ENCODE results near the gene DNAI2.

The DNAI2 gene

GRCh38 chr17:74274060-74274708 is at the start of gene DNAI2:
TSS of gene DNAI2 (plus strand) at chr17:74274234. CDS start at chr17:74281818, 7,584 bp downstream.
- Mint-ChIP-seq H3K27ac (peak within 1 kb of the TSS; percentile 26), H3K4me3 (peak within 1 kb of the TSS; percentile 52)

GRCh38 chr17:74224959-74225725 is 48.9 kb upstream of the DNAI2 start:
- H3K27me3 Mint-ChIP-seq = no peaks in the 10 kb centered on the region
- H3K36me3 Mint-ChIP-seq = peaks cover 44% of the 10 kb centered on the region
- no peak for ATAC-seq
- no peaks in the 10 kb centered on the region for H3K9me3 Mint-ChIP-seq
- no peaks in the 10 kb centered on the region for H3K4me1 Mint-ChIP-seq
- H3K4me3 Mint-ChIP-seq = no peak overlapping the region
- no peak overlapping the region for H3K27ac Mint-ChIP-seq

More at GRCh38 chr17:74274060-74274708, at the start of gene DNAI2:
- H3K4me1 Mint-ChIP-seq = peaks cover 18% of the 10 kb centered on the region
- H3K36me3 Mint-ChIP-seq = no peaks in the 10 kb centered on the region
- no peaks in the 10 kb centered on the region for H3K9me3 Mint-ChIP-seq
- H3K27me3 Mint-ChIP-seq = peaks cover 72% of the 10 kb centered on the region
- ATAC-seq = no peak

GRCh38 chr17:74226252-74226651 is 47.8 kb upstream of the DNAI2 start:
- ATAC-seq = no peak
- no peaks in the 10 kb centered on the region for H3K9me3 Mint-ChIP-seq
- H3K27ac Mint-ChIP-seq = no peak overlapping the region
- peaks cover 44% of the 10 kb centered on the region for H3K36me3 Mint-ChIP-seq
- no peak overlapping the region for H3K4me3 Mint-ChIP-seq
- no peaks in the 10 kb centered on the region for H3K27me3 Mint-ChIP-seq
- no peaks in the 10 kb centered on the region for H3K4me1 Mint-ChIP-seq

GRCh38 chr17:74227271-74228080 is 46.6 kb upstream of the DNAI2 start:
- Mint-ChIP-seq H3K27ac (no peak overlapping the region), H3K27me3 (no peaks in the 10 kb centered on the region), H3K4me3 (no peak overlapping the region), H3K4me1 (no peaks in the 10 kb centered on the region), H3K36me3 (peaks cover 43% of the 10 kb centered on the region), H3K9me3 (no peaks in the 10 kb centered on the region)
- ATAC-seq = no peak

GRCh38 chr17:74228306-74228978 is 45.6 kb upstream of the DNAI2 start:
- H3K27me3 Mint-ChIP-seq = no peaks in the 10 kb centered on the region
- H3K9me3 Mint-ChIP-seq = no peaks in the 10 kb centered on the region
- ATAC-seq = no peak
- peaks cover 5% of the 10 kb centered on the region for H3K4me1 Mint-ChIP-seq
- H3K27ac Mint-ChIP-seq = no peak overlapping the region
- H3K36me3 Mint-ChIP-seq = peaks cover 44% of the 10 kb centered on the region
- H3K4me3 Mint-ChIP-seq = no peak overlapping the region

GRCh38 chr17:74230896-74231295 is 43.1 kb upstream of the DNAI2 start:
- ATAC-seq = no peak
- no peak overlapping the region for H3K27ac Mint-ChIP-seq
- H3K4me1 Mint-ChIP-seq = peaks cover 14% of the 10 kb centered on the region
- no peaks in the 10 kb centered on the region for H3K27me3 Mint-ChIP-seq
- H3K4me3 Mint-ChIP-seq = no peak overlapping the region
- H3K9me3 Mint-ChIP-seq = no peaks in the 10 kb centered on the region
- peaks cover 22% of the 10 kb centered on the region for H3K36me3 Mint-ChIP-seq

- no peak for ATAC-seq
- H3K36me3 Mint-ChIP-seq = peaks cover 16% of the 10 kb centered on the region
- no peak overlapping the region for H3K4me3 Mint-ChIP-seq
- H3K9me3 Mint-ChIP-seq = no peaks in the 10 kb centered on the region
- no peaks in the 10 kb centered on the region for H3K27me3 Mint-ChIP-seq
- H3K4me1 Mint-ChIP-seq = peaks cover 14% of the 10 kb centered on the region
- H3K27ac Mint-ChIP-seq = no peak overlapping the region
Observed at GRCh38 chr17:74231928-74232907, 41.8 kb upstream of the DNAI2 start.

- no peak overlapping the region for H3K27ac Mint-ChIP-seq
Observed at GRCh38 chr17:74233937-74234336, 40.1 kb upstream of the DNAI2 start.

GRCh38 chr17:74234486-74234885 is 39.5 kb upstream of the DNAI2 start:
- Mint-ChIP-seq H3K4me1 (peaks cover 14% of the 10 kb centered on the region), H3K36me3 (peaks cover 16% of the 10 kb centered on the region), H3K27me3 (no peaks in the 10 kb centered on the region), H3K27ac (no peak overlapping the region), H3K9me3 (no peaks in the 10 kb centered on the region), H3K4me3 (no peak overlapping the region)
- ATAC-seq = no peak

More at GRCh38 chr17:74233937-74234336, 40.1 kb upstream of the DNAI2 start:
- Mint-ChIP-seq H3K27me3 (no peaks in the 10 kb centered on the region), H3K4me1 (peaks cover 14% of the 10 kb centered on the region), H3K9me3 (no peaks in the 10 kb centered on the region), H3K36me3 (peaks cover 18% of the 10 kb centered on the region), H3K4me3 (no peak overlapping the region)
- ATAC-seq = no peak

GRCh38 chr17:74235040-74235581 is 38.9 kb upstream of the DNAI2 start:
- Mint-ChIP-seq H3K27me3 (no peaks in the 10 kb centered on the region), H3K27ac (peak overlapping the region; percentile 60), H3K36me3 (peaks cover 13% of the 10 kb centered on the region), H3K4me3 (peak overlapping the region; percentile 52), H3K9me3 (no peaks in the 10 kb centered on the region), H3K4me1 (peaks cover 14% of the 10 kb centered on the region)
- ATAC-seq = peak; percentile 49

- no peaks in the 10 kb centered on the region for H3K9me3 Mint-ChIP-seq
- no peak overlapping the region for H3K4me3 Mint-ChIP-seq
- no peaks in the 10 kb centered on the region for H3K27me3 Mint-ChIP-seq
- H3K27ac Mint-ChIP-seq = no peak overlapping the region
- no peak for ATAC-seq
- H3K4me1 Mint-ChIP-seq = peaks cover 14% of the 10 kb centered on the region
- H3K36me3 Mint-ChIP-seq = peaks cover 13% of the 10 kb centered on the region
Observed at GRCh38 chr17:74235911-74236371, 38.1 kb upstream of the DNAI2 start.

- H3K9me3 Mint-ChIP-seq = no peaks in the 10 kb centered on the region
- peaks cover 13% of the 10 kb centered on the region for H3K36me3 Mint-ChIP-seq
- no peaks in the 10 kb centered on the region for H3K27me3 Mint-ChIP-seq
- no peak overlapping the region for H3K4me3 Mint-ChIP-seq
- no peak for ATAC-seq
- peaks cover 14% of the 10 kb centered on the region for H3K4me1 Mint-ChIP-seq
- no peak overlapping the region for H3K27ac Mint-ChIP-seq
Observed at GRCh38 chr17:74237321-74237720, 36.7 kb upstream of the DNAI2 start.

- no peaks in the 10 kb centered on the region for H3K27me3 Mint-ChIP-seq
- no peaks in the 10 kb centered on the region for H3K9me3 Mint-ChIP-seq
- H3K36me3 Mint-ChIP-seq = peaks cover 8% of the 10 kb centered on the region
- peaks cover 8% of the 10 kb centered on the region for H3K4me1 Mint-ChIP-seq
- no peak overlapping the region for H3K27ac Mint-ChIP-seq
- ATAC-seq = no peak
- no peak overlapping the region for H3K4me3 Mint-ChIP-seq
Observed at GRCh38 chr17:74239172-74239571, 34.9 kb upstream of the DNAI2 start.

Data from stimulated activated memory B cell treated with anti-CD40 and anti-IgM and Interleukin-4, amounts not matched to agents 10 μg/mL and 1 μg/mL and 100 μg/mL, for 72 hours (primary cell).